GM21381 (cell line): ENCODE results near the gene SUB1.
A peak's percentile ranks its signal among the peaks of the same experiment; 100 is the strongest.
"Not testable (repeated sequence)": the region's sequence is repeated elsewhere in the genome, so short reads cannot be mapped to it uniquely, and the experiment has no call there.

Experiments
- ATAC-seq: cut with Tn5 transposase; IDR thresholded peaks from one replicate; pipeline ENCODE4 v1.9.1; 2021; ENCODE audit warnings: mild to moderate bottlenecking, moderate library complexity; ENCODE audit not compliant: unreplicated experiment

SUB1 gene

DNA sequence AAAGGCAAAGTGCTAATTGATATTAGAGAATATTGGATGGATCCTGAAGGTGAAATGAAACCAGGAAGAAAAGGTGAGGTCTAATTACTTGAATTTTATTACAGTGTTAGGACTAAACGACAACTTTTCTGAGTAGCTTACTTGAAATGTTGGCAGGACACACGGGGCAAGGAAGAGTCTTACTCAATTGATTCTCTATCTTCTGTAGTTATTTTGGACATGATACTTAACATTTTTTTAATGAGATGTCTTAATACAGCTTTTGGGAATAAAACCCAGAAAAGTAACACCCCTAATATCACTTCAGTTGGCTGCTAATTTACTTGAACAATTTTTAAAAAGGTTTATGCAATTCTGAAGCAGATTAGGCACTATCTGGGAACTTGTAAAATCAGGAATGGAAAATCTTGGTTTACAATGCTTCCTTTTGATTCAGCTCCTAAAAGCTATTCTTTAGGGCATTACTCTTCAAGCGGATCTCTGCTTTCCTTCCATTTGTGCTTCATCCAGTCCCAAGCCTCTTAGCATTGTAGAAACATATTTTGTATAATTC, 13.7 kb downstream of the SUB1 start:
- ATAC-seq, result no peak

GRCh38 chr5:32600054-32600622, 14.8 kb downstream of the SUB1 start:
- no peak for ATAC-seq

- no peak for ATAC-seq
Measured at GRCh38 chr5:32601623-32602295, 16.4 kb downstream of the SUB1 start.

DNA sequence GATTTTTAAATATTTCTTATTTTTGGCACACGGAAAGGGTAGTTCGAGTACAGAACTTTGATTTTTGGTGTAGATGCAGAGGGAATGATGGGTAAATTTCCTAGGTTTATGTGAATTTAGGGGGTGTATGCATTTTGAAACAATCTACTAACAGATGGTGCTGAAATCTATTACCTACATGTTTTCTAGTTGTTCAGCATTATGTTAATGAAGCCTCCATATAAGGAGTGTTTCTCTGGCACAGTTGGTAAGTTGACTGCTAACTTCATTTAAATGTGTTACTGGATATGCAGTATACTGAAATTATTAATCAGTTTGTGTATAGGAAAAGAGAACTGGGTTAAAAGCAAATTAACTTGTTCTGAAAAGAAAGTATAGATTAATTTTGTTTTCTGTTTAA, 17.5 kb downstream of the SUB1 start:
- ATAC-seq, result no peak

DNA sequence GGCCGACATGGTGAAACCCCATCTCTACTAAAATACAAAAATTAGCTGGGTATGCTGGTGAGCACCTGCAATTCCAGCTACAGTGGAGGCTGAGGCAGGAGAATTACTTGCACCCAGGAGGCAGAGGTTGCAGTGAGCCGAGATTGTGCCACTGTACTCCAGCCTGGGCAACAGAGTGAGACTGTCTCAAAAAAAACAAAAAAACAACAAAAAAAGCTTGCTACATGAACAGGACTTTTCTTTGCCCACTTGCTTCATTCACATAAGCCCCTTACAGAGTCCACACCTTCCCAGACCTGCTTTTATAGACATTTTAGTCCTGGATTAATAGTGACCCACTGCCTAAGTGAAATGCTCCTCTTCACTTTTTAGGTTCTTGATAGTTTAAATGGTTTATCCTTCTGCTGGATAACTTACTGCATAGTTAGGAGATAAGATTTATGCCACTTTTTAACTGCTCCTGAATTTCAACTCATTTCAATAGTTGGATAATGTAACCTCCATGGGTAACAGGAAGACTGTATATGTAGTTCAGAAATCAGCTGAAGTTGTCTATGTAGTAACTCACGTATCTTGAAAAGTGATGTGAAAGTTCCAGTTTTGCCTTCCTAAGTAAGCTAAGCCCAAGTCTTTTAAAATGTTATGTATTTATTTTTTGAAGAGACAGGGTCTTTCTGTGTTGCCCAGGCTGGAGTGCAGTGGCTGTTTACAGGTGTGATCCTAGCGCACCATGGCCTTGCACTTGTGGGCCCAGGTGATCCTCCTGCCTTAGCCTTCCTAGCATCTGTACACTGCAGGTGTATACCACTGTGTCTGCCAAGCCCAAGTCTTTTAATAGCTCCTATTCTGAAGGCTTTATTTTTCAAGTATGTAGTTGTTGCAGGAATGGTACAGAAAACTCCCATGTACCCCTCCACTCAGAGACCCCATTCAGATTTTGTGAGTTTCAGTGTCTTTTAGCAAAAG, 19.7 kb downstream of the SUB1 start:
- no peak for ATAC-seq

GRCh38 chr5:32605766-32606152, 20.4 kb downstream of the SUB1 start:
- no peak for ATAC-seq

DNA sequence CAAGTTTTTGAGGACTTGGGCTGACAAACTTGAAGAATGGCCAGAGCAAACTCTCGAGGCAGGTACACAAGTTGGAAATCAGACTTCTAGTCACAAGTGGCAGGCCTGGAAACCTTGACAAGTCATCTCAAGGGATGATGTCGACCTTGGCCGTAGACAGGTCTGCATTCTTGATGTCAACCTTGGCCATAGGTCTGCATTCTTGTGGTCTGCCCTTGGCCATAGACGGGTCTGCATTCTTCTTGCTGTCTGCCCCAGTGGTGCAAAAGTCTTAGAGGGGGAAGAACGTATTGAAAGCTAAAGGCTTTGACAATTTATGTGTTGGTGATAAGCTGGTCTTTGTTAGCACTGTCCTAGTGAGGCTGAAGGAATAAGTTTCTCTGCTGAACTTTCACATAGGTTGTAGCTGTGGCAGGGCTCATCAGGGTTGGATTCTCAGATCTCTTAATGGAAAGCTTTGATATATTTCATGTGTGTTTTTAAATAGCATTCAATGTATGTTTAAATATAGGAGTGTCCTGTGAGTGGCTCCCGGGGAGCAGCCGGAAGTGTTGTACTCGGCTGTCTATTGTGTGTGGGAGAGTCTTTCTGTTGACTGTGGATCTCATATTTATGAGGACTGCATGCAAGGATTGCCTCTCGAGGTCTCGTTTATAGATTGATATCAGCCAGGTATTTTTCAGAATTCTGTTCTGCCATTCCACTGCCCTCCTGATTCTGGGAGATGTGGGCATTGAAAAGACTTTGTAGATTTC, 27.0 kb downstream of the SUB1 start:
- ATAC-seq, result no peak

DNA sequence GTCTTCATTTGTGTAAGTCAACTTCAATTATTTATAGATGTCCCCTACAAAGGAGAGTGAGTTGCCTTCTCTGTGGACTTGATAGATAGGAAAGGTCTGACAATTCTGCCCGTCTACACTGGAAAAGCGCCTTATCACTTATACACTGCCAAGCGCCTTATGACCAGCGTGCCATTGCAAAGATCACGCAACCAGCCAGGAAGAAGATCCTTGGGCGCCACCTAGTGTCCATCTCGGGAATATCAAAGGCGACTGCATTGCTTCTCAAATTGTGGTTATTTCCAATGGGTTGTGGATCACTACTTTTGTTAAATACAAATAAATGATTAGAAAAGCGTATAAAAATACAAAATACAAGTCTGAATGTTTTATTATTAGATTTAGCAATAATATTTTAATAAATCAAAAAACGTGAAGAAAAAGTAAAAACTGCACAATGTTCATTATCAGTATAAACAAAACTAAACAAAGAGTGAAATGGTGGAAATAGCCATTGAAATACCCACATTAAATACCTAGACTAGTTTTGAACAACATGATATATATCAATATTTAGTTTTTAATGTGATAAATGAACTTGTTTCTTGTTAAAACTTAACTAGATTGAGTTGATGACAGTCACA, 27.8 kb downstream of the SUB1 start:
- ATAC-seq, result peak; percentile 82

GRCh38 chr5:32615236-32615635, 29.9 kb downstream of the SUB1 start:
- ATAC-seq, result no peak

DNA sequence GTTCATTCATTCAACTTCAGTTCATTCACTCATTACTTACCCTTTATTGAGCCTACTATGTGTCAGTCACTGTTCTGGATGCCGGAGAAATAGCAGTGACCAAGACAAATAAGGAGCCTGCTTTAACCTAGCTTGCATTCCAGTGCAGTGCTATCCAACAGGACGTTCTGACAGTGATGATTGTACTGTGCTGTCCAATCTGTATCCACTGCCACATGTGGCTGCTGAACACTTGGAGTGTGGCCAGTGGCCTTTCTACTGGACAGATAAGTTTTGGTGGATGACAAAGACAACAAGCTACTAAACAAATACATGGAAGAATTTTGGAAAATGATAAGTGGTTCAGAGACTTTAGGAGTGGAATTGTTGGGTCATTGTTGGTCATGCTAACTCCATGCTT, 33.6 kb downstream of the SUB1 start:
- no peak for ATAC-seq

DNA sequence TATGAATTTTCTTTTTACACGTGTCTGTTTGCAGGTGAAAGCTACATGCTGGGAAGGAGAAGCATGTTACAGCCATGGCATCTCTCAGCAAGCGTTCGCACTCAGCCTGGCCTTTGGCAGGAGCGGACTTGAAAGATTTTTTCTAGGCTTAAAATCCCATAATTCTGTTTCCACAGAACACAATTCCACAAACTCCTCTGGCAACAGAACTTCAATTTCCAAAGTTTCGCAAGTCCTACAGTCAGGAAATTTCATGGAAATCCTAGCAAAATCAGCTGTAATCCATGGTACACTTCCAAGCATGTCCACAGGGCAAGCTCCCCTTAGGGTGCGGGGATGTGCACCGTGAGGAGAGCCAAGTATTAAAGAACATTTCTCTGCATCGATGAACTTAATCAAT, 35.9 kb downstream of the SUB1 start:
- ATAC-seq, result no peak

DNA sequence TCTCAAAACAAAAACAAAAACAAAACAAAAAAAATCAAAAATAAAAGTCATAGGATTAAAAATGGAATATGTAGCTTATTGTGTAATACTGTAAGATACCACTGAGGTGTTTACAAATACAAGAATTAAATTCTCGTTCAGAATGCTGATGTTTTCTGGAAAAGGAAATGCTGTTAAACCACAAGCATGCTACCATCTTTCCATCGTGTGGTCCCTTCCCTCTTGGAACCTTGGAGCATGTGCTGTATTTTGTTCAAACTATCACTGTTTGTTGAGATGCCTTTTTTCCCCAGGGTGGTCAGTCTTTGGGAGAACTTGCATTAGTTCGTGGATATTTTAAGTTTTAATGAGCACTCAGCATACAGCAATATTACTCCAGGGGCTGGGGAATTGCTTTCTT, 39.7 kb downstream of the SUB1 start:
- no peak for ATAC-seq

- no peak for ATAC-seq
Measured at GRCh38 chr5:32625547-32625946, 40.2 kb downstream of the SUB1 start.

DNA sequence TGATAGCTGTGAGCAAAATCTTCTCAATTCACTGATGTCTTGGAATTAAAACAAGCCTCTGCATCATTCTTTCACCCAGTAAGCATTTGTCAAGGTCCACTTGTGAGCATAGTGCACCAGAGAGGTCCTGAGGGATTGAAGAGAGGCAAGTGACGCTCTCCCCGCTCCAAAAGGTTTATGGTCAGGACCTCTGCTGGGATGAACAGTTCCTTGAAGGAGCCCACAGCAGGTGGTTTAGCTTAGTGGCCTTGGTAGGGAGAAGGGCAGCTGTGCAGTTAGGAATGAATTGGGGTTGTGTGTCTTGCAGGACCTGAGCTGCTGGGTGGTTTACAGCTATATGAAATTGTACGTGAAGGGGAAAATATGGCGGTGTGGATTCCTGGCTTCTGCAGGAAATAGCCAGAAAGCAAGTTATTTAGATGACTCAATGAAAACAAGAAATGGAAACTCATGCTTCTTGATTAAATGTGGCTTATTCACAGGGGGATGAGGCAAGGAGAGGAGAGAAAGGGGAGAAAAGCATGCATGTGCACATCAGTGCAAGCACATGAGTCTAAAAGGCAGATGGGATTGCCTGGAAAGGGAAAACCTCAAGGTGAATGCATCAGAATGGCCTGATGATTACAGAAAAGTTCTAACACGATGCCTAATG, 42.0 kb downstream of the SUB1 start:
- ATAC-seq, result no peak

GRCh38 chr5:32628049-32628844, 42.9 kb downstream of the SUB1 start:
- no peak for ATAC-seq

- no peak for ATAC-seq
Measured at GRCh38 chr5:32630867-32631491, 45.6 kb downstream of the SUB1 start.

GRCh38 chr5:32633017-32633416, 47.7 kb downstream of the SUB1 start:
- not testable (repeated sequence) for ATAC-seq

DNA sequence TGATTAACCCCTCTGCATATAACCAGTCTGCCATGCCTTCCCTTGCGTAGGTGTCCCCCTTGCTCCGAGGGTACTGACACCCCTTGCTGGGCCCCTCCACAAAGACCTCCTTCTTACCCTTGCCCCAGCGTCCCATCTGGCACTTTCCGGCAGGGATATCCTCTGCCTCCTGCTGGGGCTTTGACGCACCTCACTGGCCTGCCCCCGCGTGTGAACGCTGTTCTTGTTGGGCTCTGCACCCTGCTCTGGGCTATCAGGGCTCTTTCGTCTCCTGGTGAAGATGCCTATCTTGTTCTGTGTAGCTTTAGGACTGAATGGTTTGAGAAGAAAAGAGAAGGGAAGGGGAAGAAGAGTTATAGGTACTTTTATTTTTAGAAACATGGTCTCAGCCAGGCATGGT, 53.0 kb downstream of the SUB1 start:
- no peak for ATAC-seq

GRCh38 chr5:32639943-32640342, 54.6 kb downstream of the SUB1 start:
- no peak for ATAC-seq
